ENCODE data around the gene SLC16A11.
"Not testable (repeated sequence)": the region's sequence is repeated elsewhere in the genome, so short reads cannot be mapped to it uniquely, and the experiment has no call there.

DNA sequence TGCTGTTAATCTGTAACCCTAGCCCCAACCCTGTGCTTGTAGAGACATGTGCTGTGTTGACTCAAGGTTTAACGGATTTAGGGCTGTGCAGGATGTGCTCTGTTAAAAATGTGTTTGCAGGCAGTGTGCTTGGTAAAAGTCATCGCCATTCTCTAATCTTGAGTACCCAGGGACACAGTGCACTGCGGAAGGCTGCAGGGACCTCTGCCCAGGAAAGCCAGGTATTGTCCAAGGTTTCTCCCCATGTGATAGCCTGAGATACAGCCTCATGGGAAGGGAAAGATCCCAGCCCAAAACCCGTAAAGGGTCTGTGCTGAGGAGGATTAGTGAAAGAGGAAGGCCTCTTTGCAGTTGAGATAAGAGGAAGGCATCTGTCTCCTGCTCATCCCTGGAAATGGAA is 44.5 kb upstream of the SLC16A11 start:
- TF ChIP-seq, protein P1, sequence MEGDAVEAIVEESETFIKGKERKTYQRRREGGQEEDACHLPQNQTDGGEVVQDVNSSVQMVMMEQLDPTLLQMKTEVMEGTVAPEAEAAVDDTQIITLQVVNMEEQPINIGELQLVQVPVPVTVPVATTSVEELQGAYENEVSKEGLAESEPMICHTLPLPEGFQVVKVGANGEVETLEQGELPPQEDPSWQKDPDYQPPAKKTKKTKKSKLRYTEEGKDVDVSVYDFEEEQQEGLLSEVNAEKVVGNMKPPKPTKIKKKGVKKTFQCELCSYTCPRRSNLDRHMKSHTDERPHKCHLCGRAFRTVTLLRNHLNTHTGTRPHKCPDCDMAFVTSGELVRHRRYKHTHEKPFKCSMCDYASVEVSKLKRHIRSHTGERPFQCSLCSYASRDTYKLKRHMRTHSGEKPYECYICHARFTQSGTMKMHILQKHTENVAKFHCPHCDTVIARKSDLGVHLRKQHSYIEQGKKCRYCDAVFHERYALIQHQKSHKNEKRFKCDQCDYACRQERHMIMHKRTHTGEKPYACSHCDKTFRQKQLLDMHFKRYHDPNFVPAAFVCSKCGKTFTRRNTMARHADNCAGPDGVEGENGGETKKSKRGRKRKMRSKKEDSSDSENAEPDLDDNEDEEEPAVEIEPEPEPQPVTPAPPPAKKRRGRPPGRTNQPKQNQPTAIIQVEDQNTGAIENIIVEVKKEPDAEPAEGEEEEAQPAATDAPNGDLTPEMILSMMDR (IDR thresholded peaks at IDR 0.05): not testable (repeated sequence)
- not testable (repeated sequence) for TF ChIP-seq GATA3 (IDR thresholded peaks at IDR 0.05; ENCODE audit: borderline replicate concordance); POLR2A (IDR thresholded peaks at IDR 0.05; ENCODE audit: low read length)
